ENCODE data around the gene MTHFSD. TPM values are rescaled to one million over a fixed set of nuclear protein-coding genes. Genes with fewer than 3 reads are reported as not detected.

Gene MTHFSD
- total RNA-seq, 1 donor from 2014 or later, result 35.0 TPM

GRCh38 chr16:86494565-86495356, 60.3 kb downstream of the MTHFSD start:
- no peaks in the 10 kb centered on the region for H3K9me3 Mint-ChIP-seq
- H3K36me3 Mint-ChIP-seq (ENCODE audit: low read depth), result no peaks in the 10 kb centered on the region
- TF ChIP-seq CTCF (IDR thresholded peaks at IDR 0.05), result no peak
- ATAC-seq (ENCODE audit: low read depth), result no peak
- POLR2A ChIA-PET, result no interaction called here
- H3K4me1 Mint-ChIP-seq, result no peaks in the 10 kb centered on the region
- intact Hi-C loops (cut with micrococcal nuclease), result loop anchor here (2.0 kb wide), 1 partner anchor 14 kb away; no protein-coding TSS in a partner anchor
- H3K4me3 Mint-ChIP-seq, result no peak overlapping the region
- no peak overlapping the region for H3K27ac Mint-ChIP-seq
- peaks cover 68% of the 10 kb centered on the region for H3K27me3 Mint-ChIP-seq
- CTCF ChIA-PET, result no interaction called here
- DNase-seq, result no peak

GRCh38 chr16:86494039-86494564, 60.9 kb downstream of the MTHFSD start:
- no peaks in the 10 kb centered on the region for H3K9me3 Mint-ChIP-seq
- CTCF ChIA-PET, result no interaction called here
- no peak overlapping the region for H3K27ac Mint-ChIP-seq
- no peak for TF ChIP-seq CTCF (IDR thresholded peaks at IDR 0.05)
- peaks cover 68% of the 10 kb centered on the region for H3K27me3 Mint-ChIP-seq
- no peak for DNase-seq
- ATAC-seq (ENCODE audit: low read depth), result no peak
- H3K4me3 Mint-ChIP-seq, result no peak overlapping the region
- H3K4me1 Mint-ChIP-seq, result no peaks in the 10 kb centered on the region
- intact Hi-C loops (cut with micrococcal nuclease), result loop anchor here (2.0 kb wide), 1 partner anchor 15 kb away; no protein-coding TSS in a partner anchor
- no peaks in the 10 kb centered on the region for H3K36me3 Mint-ChIP-seq (ENCODE audit: low read depth)
- POLR2A ChIA-PET, result no interaction called here

GRCh38 chr16:86492961-86493629, 61.9 kb downstream of the MTHFSD start:
- intact Hi-C loops (cut with micrococcal nuclease), result no loop called here
- no peaks in the 10 kb centered on the region for H3K4me1 Mint-ChIP-seq
- no peaks in the 10 kb centered on the region for H3K36me3 Mint-ChIP-seq (ENCODE audit: low read depth)
- no peak for TF ChIP-seq CTCF (IDR thresholded peaks at IDR 0.05)
- POLR2A ChIA-PET, result interaction anchor here (1.0 kb wide), 1 partner anchor 24 kb away, joined by 3 read pairs; no protein-coding TSS in a partner anchor
- CTCF ChIA-PET, result no interaction called here
- no peak overlapping the region for H3K4me3 Mint-ChIP-seq
- ATAC-seq (ENCODE audit: low read depth) (no peak), DNase-seq (no peak)
- H3K27ac Mint-ChIP-seq, result no peak overlapping the region
- no peaks in the 10 kb centered on the region for H3K9me3 Mint-ChIP-seq
- H3K27me3 Mint-ChIP-seq, result peaks cover 70% of the 10 kb centered on the region

- POLR2A ChIA-PET, result interaction anchor here (1.0 kb wide), 1 partner anchor 24 kb away, joined by 3 read pairs; no protein-coding TSS in a partner anchor
- intact Hi-C loops (cut with micrococcal nuclease), result no loop called here
- no peak for DNase-seq
- Mint-ChIP-seq H3K27ac (no peak overlapping the region), H3K4me1 (no peaks in the 10 kb centered on the region), H3K27me3 (peaks cover 72% of the 10 kb centered on the region), H3K9me3 (no peaks in the 10 kb centered on the region), H3K4me3 (no peak overlapping the region), H3K36me3 (ENCODE audit: low read depth) (no peaks in the 10 kb centered on the region)
- CTCF ChIA-PET, result no interaction called here
- no peak for ATAC-seq (ENCODE audit: low read depth)
- no peak for TF ChIP-seq CTCF (IDR thresholded peaks at IDR 0.05)
Measured at GRCh38 chr16:86492267-86492960, 62.6 kb downstream of the MTHFSD start.

- Mint-ChIP-seq H3K27me3 (peaks cover 68% of the 10 kb centered on the region), H3K4me3 (no peak overlapping the region), H3K27ac (no peak overlapping the region), H3K9me3 (no peaks in the 10 kb centered on the region), H3K4me1 (no peaks in the 10 kb centered on the region), H3K36me3 (ENCODE audit: low read depth) (no peaks in the 10 kb centered on the region)
- CTCF ChIA-PET, result no interaction called here
- no peak for ATAC-seq (ENCODE audit: low read depth)
- POLR2A ChIA-PET, result no interaction called here
- no peak for DNase-seq
- TF ChIP-seq CTCF (IDR thresholded peaks at IDR 0.05), result no peak
- intact Hi-C loops (cut with micrococcal nuclease), result no loop called here
Measured at GRCh38 chr16:86491640-86492023, 63.4 kb downstream of the MTHFSD start.

All from activated B cell treated with CpG ODN at 0.5 μM for 24 hours (primary cell).